Activated T-cell treated with anti-CD3 and anti-CD28 coated beads, Interleukin-2, amount 50 U/mL, for 1 hour (primary cell): ENCODE measurements around the gene SF3B4.
"Not testable (repeated sequence)": the region's sequence is repeated elsewhere in the genome, so short reads cannot be mapped to it uniquely, and the experiment has no call there.

ENCODE experiments used
- DNase-seq: peaks from one replicate; pipeline ENCODE4 v3.0.0-alpha.2; 2020

Gene SF3B4, protein sequence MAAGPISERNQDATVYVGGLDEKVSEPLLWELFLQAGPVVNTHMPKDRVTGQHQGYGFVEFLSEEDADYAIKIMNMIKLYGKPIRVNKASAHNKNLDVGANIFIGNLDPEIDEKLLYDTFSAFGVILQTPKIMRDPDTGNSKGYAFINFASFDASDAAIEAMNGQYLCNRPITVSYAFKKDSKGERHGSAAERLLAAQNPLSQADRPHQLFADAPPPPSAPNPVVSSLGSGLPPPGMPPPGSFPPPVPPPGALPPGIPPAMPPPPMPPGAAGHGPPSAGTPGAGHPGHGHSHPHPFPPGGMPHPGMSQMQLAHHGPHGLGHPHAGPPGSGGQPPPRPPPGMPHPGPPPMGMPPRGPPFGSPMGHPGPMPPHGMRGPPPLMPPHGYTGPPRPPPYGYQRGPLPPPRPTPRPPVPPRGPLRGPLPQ

DNA sequence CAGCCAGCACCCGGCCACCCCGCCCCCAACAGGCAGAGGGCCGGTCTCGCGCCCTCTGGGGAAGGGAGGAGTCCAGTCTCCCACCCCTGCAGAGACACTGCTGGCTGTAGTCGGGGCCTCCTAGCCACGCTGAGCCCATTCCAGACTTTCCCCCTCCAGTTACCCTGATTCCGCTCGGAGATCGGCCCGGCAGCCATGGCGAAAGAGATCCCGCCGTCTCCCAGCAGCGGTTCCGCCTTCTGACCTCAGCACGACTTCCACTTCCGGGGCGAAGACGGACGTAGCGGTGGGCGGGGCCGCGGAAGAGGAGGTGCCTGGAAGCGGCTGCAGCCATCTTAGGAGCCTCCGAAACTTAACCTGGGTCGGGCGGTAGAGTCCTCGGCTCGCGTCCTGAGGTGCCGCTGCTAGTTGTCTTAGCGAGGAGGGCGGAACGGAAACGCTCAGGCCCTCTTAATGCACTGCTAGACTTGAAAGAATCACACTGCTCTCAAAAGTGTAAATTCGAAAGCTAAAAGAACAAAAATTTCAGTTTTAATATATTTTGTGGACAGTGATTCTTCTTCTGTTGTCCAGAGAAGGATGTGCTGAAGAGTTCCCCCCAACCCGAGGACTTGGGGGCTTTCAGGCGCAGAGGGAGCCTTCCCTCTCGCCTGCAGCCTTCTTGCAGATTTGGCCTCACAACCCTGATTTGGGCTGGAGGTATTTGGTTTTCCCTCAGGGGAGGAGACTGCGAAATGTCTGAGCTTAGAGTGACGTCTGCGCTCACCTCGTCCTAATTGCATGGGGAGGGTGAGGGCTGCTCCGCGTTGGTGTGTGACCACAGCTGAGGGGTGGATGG is at the start of gene SF3B4:
TSS of gene SF3B4 (minus strand) at position 241 of the 838 bp plus-strand sequence. CDS start at position 197, 44 bp downstream.
- DNase-seq: peak; percentile 94

DNA sequence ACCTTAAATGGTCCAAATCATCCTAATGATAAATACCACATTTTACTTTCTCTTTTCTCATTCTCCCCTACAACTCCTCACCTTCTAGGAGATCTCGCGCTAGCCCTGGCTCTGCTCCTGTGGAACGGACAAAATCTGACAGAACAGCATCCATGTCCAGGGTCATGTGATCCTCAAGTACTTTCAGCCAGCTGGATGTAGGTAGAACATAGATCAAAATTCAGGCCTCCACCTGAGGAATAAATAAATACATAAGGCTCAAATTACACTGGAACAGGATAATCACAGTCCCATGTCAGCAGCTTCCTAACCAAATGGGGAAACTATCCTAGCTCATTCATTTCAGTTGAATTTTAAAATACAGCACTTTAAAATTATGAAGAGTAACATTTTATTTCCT is 49.7 kb upstream of the SF3B4 start:
- DNase-seq: no peak

DNA sequence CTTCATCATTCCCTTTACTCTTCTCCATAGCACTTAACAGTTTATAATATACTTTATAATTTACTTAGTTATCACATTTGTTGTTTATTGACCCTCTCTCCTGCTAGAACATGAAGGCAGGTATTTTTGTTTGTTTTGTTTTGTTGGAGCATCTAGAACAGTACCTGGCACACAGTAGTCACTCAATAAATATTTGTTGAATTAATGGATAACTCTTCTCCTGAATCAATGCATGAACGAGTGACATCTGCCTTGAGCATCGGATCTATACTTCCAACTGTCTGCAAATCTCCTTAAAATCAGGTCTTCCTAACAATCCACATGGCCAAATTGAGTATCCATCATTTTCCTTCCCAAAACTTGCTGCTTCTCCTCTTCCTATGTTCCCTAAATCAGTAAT is 44.9 kb upstream of the SF3B4 start:
- no peak for DNase-seq

DNA sequence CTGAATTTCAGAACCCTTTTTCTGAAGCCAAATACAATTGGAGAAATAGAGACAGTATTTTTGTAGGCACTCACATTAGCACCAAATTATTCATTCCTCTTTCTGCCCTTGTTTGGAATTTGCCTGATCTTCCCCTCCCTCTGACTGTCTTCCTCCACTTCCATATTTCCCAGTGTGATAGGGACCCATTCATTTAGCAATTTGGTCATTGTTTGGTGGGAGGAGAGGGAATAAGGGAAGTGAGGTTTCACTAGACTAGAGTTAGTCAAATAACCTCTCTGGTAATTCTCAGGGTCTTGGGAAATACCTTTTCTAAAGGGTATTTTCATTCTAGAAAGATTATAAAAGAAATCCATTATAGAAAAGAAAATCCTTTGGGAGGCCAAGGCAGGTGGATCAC is 40.0 kb upstream of the SF3B4 start:
- DNase-seq: no peak

DNA sequence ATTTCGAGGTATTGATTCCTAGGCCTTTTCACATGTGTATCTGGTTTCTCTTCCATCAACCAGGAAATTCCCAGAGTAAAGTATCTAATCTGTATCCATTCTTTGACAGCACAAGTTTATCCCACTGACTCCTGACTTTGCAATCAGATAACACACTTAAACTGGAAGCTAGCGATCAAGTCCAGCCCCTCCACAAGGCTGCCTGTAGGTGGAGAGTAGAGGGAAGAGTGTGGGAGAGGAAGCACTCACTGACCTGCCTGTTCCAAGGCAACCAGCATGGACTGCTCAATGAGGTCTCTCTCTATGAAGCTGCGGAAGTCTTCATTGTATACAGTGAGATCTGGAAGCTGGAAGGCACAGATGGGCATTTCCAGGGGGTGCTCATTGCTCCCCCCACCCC is 39.4 kb upstream of the SF3B4 start:
- DNase-seq: no peak

DNA sequence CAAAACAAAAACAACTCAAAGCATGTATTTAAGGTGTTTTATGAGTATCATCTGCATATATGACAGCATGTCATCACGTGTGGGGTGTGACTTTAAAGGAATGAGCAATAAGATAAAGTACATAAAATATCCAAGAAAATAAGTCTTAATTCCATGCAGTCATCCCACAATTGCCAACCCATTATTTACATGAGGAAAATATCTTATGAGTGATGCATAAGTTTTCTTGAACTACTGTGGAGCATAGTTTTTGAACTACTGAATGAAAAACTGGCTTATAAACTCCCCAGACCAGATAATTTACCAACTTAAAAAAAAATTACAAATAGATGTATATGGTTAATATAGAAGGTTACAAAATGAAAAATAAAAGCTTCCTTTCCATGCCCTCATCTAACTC is 38.8 kb upstream of the SF3B4 start:
- no peak for DNase-seq

DNA sequence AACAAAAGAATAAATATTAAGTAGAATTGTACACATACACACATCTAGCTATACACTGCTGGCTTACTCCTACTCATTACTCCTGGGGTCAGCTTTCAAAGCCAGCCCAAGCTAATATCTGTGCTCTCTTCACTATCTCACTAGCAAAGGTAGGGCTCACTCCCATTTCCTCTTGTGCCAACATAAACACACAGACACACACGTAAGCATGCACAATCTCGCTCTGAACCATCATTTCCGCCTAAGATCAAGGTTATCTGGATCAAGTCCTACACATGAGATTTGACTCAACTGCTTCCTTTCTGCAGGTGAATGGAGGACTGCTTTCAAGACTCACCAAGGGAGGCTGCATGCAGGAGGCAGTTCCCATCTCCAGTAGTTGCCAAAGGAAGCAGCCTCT is 37.8 kb upstream of the SF3B4 start:
- no peak for DNase-seq

DNA sequence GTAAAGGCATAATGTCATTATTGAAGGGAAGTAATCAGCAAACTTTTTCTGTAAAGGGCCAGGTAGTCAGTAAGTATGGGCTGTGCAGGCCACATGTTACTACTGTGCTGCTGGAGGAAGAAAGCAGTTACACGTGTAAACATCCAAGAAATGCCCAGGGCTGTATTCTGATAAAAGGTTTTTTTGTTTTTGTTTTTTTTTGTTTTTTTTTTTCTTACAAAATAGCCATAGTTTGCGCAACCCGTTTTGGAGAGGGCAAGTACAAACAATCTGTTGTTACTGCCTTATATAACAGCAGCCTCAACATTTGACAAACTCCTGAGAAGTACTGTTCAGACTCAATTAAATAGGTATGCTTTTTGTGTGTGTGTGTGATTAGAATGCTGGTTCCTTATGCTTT is 35.8 kb upstream of the SF3B4 start:
- DNase-seq: no peak

DNA sequence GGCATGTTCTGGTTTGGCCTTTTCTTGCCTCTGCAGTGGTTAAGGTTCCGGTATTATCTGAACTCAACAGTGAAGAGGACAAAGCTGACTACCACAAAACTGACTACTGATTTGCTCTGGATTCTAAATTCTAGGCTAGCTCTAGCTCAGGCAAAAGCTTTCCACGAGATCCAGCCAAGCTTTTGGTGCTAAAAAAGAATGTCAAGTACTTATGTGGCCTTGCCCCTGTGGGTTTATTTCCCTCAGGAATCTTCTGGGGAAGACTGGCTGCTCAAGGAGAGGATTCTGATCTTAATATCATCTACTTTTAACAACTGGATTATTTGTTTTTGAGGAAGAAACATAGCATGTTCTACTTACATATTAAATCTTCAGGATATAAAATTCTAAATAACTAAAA is 35.1 kb upstream of the SF3B4 start:
- no peak for DNase-seq

DNA sequence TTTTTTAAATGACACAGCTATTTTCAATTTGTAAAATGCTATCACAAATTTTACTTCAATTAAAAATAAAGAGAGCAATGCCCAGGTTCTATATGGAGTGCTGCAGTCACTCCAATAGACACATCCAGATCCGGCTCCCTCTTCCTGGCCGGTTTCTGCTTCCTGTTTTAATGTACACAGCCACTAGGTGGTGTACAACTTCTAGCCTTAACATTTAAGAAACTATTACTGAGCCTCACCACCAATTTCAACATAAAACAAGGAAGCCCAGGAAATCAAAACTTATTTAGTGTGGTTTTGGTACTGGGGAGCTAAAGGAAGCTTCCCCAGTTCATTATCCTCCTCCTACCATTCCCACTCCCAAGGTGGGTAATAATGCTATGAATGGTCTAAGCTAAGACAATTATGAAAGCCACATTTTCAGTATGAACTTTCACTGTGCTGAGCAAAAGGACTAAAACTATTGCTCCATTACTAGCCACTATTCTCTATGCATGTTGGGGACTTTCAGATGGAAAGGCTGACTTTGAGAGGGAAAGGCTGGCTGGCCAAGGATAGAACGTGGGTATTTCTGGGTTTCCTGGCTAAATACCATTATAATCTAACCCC is 34.5 kb upstream of the SF3B4 start:
- no peak for DNase-seq

DNA sequence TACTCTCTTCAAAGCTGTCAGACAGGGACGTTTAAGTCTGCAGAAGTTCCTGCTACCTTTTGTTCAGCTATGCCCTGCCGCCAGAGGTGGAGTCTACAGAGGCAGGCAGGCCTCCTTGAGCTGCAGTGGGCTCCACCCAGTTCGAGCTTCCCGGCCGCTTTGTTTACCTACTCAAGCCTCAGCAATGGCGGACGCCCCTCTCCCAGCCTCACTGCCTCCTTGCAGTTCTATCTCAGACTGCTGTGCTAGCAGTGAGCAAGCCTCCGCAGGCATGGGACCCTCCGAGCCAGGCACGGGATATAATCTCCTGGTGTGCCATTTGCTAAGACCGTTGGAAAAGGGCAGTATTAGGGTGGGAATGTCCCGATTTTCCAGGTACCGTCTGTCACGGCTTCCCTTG is 29.9 kb upstream of the SF3B4 start:
- not testable (repeated sequence) for DNase-seq

DNA sequence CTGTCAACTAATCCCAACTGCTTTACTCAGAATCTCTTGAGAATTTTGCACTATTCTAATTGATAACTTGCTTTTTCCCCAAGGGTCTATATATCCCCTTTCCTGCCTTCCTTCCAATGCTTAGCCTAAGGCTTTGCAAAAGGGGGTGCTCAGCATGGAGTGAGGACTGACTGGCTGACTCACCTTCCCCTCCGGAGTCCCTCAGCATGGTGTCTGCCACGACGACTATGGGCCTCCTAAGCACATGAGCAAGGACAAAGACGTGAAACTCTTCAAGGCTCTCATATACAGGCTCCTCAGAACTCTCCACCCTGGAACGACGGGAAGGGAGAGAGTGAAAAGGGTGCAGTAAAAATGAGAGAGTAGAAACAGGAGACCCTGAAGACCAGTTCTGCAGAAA is 22.3 kb upstream of the SF3B4 start:
- DNase-seq: no peak

DNA sequence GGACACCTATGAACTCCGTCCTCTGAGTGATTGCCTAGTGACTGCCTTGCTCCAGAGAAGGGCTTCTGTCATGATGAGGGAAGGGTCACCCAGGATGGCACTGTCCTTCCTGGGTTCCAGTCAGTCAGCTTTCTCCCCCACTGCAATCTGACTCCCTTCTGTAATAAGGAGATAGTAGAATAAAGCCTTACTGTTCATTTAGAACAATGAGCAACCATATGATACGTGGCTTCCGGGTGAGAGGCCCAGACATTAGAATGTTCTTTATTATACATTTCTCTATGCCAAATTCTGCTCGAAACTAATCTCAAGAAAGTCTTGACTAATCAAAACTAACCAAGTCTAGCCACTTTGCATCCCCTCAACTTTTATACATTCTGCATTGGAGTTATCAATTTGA is 17.6 kb upstream of the SF3B4 start:
- no peak for DNase-seq

DNA sequence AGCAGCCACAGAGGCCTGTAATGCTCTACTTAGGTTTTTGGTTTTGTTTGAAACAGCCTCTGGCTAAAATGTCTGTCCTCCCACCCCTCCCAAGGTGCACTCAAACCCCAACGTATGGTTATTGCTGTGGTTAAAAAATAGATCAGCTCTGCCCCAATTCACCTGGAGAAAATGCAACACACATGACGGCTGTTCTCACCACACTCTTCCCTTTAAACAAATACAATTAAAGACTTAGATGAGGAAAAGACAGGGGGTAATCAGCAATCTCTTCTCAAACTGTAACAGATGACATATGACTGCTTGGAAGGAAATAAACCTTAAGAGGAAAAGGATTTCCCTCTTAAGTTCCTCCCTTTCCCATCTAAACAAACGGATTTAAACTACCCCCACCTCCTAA is 15.3 kb upstream of the SF3B4 start:
- DNase-seq: no peak

DNA sequence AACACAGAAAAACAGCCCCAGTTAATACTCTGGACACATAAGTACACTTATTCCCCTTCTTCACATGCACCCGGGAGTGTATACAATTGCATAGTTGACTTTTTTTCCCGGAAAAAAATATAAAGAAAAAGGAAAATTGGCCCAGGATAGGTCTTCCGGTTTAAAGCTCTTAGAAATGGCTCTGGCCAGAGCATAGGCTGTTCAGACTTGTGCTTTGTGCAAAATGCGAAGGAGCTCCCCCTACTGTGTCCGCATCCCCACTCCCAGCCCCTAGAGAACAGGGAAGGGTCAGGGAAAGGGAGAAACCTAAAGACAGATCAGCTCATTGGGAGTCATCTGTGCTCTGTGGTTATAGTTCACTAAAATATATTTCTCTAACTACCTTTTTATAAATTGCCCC is 14.6 kb upstream of the SF3B4 start:
- DNase-seq: no peak

DNA sequence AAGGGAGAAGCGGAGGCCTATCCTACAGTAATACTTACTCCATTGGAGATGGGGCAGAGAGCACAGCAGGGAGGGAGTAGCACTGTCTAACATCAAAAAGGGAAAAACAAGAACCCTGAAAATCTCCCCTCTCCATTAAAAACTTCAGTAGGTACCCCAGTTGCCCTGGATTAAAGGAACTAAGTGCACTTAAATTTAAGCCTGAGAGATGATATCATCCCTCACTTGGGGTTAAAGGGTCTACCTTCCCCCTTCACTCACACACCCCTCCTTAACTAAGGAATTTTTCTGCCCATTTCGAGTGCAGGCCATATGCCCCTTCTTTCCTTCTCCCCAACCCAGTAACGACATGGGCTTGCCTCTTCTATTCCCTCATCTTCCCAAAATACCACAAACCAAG is 12.8 kb upstream of the SF3B4 start:
- no peak for DNase-seq

DNA sequence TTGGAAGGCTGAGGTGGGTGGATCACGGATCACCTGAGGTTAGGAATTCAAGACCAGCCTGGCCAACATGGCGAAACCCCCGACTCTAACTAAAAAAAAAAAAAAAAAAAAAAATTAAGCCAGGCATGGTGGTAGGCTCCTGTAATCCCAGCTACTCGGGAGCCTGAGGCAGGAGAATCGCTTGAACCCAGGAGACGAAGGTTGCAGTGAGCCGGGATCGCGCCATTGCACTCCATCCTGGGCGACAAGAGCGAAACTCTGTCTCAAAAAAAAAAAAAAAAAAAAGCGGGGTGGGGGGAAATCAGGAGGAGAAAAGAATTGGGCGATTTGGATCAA is 11.0 kb upstream of the SF3B4 start:
- not testable (repeated sequence) for DNase-seq

DNA sequence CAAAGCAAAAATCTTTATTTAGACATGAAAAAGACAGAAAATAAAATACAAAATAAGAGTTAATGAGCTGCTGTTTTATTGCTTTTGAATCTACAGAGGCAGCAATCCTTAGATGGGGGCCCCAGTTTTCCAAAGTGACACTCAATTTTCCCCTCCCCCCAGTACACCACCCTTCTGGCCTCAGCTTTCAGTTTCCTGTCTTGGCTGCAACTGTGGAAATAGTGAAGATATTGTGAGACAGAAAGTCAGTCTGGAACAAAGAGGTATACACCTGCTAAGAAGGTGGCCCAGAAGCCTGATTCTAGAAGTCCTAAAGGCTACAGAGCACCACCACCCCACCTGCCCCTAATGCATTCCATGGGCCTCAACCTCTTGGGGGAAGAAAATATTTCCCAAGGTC is 10.2 kb upstream of the SF3B4 start:
- no peak for DNase-seq

DNA sequence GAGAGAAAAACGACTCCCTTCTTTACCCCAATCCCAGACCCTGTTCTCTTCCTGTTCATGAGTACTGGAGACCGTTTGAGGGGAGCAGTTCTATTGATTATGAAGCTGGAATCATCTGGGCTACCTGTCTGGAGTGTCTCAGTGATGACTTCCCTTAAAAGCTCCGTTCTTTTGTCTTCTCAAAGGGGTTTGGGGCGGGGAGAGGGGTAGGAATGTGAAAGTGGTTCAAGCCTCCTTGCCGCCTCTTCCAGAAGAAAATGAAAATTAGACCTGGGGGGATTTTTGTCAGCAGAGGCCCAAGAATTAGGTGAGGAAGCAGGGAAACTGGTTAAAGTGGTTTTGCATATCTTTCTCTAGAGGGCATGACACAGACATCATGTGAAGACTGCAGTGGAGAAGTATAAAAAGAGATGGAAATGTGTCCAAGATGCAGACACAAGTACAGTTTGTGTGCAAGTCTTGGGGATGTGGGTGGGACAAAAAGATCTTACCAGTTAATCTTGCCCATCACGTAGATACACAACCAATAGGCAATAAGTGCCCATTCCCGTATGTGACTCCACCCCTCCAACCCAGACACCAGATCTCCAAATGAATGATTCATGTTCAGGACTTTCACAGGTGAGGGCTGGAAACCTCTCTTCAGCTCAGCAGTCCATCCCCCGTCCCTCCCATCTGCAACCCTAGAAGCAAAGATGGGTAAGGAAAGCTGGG is 9.5 kb upstream of the SF3B4 start:
- no peak for DNase-seq

DNA sequence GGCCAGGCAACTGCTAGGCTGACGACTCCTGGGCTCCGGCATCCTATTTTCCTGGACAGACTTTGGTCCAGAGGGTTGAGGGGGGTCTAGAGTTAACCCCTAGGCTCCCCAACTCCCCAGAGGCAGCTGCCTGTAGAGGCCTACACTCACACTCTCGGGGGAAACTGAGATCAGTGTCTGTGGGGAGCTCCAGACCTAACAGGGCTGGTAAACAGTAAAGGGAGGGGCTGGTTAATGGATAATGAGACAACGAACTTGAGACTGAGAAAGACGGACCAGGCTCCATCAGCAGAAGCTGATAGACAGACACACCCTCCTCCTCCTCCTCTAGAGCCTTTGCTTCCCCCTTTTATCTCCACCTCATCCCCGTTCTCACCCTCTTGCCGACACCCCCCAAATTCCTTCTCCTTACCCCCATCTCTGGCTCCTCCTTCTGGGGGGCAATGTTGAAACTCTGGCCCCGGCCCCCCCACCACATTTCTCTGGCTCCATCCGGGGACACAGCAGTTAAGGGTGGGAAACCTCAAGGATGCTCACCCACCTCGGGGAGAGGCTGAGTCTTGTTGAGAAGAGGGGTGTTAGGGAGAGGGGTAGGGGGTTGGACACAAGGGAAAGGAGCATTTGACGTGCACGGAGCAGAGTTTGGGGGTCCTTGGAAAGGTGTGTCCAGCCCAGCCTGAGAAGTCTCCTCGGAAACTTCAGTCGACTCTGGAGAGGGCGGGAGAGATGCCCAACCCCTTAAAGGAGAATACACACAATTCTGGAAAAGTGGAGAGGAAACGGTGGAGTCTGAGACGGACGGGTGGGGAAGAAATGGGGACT is 8.8 kb upstream of the SF3B4 start, which contains the start of gene MTMR11:
TSS of gene MTMR11 (minus strand) at position 710 of the 822 bp plus-strand sequence. CDS start at position 478, 232 bp downstream.
- DNase-seq: no peak

DNA sequence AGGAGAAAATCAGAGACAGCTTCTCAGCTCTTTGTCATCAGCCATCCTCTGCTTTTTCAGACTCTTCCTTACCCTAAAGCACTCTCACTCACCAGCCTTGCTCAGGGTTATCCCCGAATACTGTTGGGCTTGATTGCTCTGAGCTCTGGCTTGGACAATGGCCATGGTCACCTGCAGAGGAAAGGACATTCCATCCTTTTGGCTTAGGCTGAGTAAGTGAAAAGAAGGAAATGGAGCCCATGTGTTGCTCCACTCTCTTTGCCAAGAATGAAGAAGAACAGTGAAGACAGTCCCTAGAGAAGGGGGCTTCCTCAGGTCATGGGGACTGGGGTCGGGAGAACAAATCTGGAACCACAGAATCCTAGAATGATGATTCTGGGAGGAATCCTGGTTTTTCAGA is 6.8 kb upstream of the SF3B4 start:
- DNase-seq: no peak

DNA sequence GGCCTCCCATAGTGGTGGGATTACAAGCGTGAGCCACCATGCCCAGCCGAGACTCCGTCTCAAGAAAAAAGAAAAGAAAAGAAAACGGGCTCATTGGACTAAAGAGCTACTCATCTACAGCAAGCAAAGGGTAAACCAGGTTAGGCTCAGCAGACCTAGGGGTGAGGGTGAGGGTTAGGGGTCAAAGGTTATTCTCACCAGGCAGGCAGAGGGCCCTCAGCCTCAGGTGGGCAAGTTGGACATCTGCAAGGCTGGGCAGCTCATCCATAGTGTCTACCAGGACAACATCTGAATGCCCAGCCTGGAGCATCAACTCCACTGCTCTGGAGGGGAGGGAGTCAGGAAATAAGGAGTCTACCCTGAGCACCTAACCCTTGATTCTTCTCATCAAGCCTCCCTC is 5.6 kb upstream of the SF3B4 start:
- DNase-seq: no peak
